ENCODE results near the gene MALSU1. TPM values are rescaled to one million over a fixed set of nuclear protein-coding genes. Genes with fewer than 3 reads are reported as not detected.

Gene MALSU1
- total RNA-seq, 1 donor: 38.4 TPM

DNA sequence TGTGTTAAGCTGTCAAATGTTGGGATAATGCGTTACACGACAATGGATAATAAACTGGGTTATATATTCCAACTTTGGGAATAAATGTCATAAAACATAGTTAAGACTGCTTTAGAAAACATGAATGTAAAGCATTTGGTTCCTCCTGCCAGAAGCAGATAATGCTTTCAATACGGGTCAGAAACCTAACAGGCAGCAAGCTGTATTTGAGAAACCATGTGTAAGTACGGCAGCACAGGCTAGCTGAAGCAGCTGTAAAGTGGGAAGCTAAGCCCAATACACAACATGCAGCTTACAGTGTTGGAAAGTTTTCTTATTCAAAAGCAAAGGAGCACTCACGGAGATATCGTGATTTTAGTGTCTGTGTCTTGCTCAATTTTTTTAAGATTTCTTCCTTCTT is 46.5 kb downstream of the MALSU1 start:
- Histone ChIP-seq H3K79me2 (ENCODE audit: insufficient read depth, low read length) (peaks cover 9% of the 10 kb centered on the region), H3K4me2 (ENCODE audit: insufficient read depth, low read length) (no peak overlapping the region), H3K27me3 (ENCODE audit: insufficient read depth, low read length) (no peaks in the 10 kb centered on the region), H4K20me1 (ENCODE audit: insufficient read depth, low read length) (no peaks in the 10 kb centered on the region), H3K9me3 (ENCODE audit: low read depth, low read length) (no peaks in the 10 kb centered on the region), H3K36me3 (ENCODE audit: insufficient read depth, low read length) (peaks cover 5% of the 10 kb centered on the region), H3K27ac (ENCODE audit: low read depth, low read length) (no peak overlapping the region), H3K4me3 (ENCODE audit: insufficient read depth, low read length) (no peak overlapping the region), H3K4me1 (ENCODE audit: insufficient read depth, low read length) (peaks cover 49% of the 10 kb centered on the region), H2AFZ (ENCODE audit: low read length) (no peak overlapping the region)
- TF ChIP-seq CTCF (IDR thresholded peaks at IDR 0.05; ENCODE audit: extremely low read depth, low read depth, low read length): no peak
- DNase-seq (ENCODE audit: insufficient read length, low spot score, missing footprints): no peak

DNA sequence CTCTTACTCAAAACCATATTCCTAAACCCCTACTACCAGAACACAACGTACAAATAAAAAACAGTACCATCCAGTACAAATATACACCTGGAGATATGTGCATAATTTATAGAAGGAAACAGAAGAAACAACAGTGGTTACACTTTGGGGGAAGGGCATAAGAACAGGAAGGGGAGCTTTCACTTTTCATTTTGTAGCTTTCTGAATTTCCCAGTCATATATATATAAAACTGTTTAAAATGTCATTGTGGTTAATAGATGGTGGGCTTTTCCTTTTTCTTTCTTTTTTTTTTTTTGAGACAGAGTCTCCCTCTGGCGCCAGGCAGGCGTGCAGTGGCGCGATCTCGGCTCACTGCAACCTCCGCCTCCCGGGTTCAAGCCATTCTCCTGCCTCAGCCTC is 47.2 kb downstream of the MALSU1 start:
- Histone ChIP-seq H3K9me3 (ENCODE audit: low read depth, low read length) (no peaks in the 10 kb centered on the region), H3K27ac (ENCODE audit: low read depth, low read length) (no peak overlapping the region), H4K20me1 (ENCODE audit: insufficient read depth, low read length) (no peaks in the 10 kb centered on the region), H3K27me3 (ENCODE audit: insufficient read depth, low read length) (no peaks in the 10 kb centered on the region), H3K4me1 (ENCODE audit: insufficient read depth, low read length) (peaks cover 50% of the 10 kb centered on the region), H3K4me3 (ENCODE audit: insufficient read depth, low read length) (no peak overlapping the region), H3K79me2 (ENCODE audit: insufficient read depth, low read length) (peaks cover 9% of the 10 kb centered on the region), H3K36me3 (ENCODE audit: insufficient read depth, low read length) (peaks cover 5% of the 10 kb centered on the region), H3K4me2 (ENCODE audit: insufficient read depth, low read length) (peak overlapping the region; percentile 19), H2AFZ (ENCODE audit: low read length) (no peak overlapping the region)
- no peak for DNase-seq (ENCODE audit: insufficient read length, low spot score, missing footprints)
- no peak for TF ChIP-seq CTCF (IDR thresholded peaks at IDR 0.05; ENCODE audit: extremely low read depth, low read depth, low read length)

GRCh38 chr7:23347033-23347681 is 48.0 kb downstream of the MALSU1 start:
- Histone ChIP-seq H2AFZ (ENCODE audit: low read length) (peak overlapping the region; percentile 24), H3K9me3 (ENCODE audit: low read depth, low read length) (no peaks in the 10 kb centered on the region), H3K27me3 (ENCODE audit: insufficient read depth, low read length) (no peaks in the 10 kb centered on the region), H3K4me3 (ENCODE audit: insufficient read depth, low read length) (peak overlapping the region; percentile 53), H3K4me2 (ENCODE audit: insufficient read depth, low read length) (peak overlapping the region; percentile 82), H3K79me2 (ENCODE audit: insufficient read depth, low read length) (peaks cover 9% of the 10 kb centered on the region), H3K36me3 (ENCODE audit: insufficient read depth, low read length) (peaks cover 5% of the 10 kb centered on the region), H3K4me1 (ENCODE audit: insufficient read depth, low read length) (peaks cover 52% of the 10 kb centered on the region), H3K27ac (ENCODE audit: low read depth, low read length) (peak overlapping the region; percentile 70), H4K20me1 (ENCODE audit: insufficient read depth, low read length) (no peaks in the 10 kb centered on the region)
- TF ChIP-seq CTCF (IDR thresholded peaks at IDR 0.05; ENCODE audit: extremely low read depth, low read depth, low read length): no peak
- DNase-seq (ENCODE audit: insufficient read length, low spot score, missing footprints): no peak

- TF ChIP-seq CTCF (IDR thresholded peaks at IDR 0.05; ENCODE audit: extremely low read depth, low read depth, low read length): no peak
- no peaks in the 10 kb centered on the region for H3K27me3 ChIP-seq (ENCODE audit: insufficient read depth, low read length)
- peaks cover 5% of the 10 kb centered on the region for H3K36me3 ChIP-seq (ENCODE audit: insufficient read depth, low read length)
- peak overlapping the region; percentile 53 for H3K4me3 ChIP-seq (ENCODE audit: insufficient read depth, low read length)
- H3K27ac ChIP-seq (ENCODE audit: low read depth, low read length): peak overlapping the region; percentile 70
- no peaks in the 10 kb centered on the region for H4K20me1 ChIP-seq (ENCODE audit: insufficient read depth, low read length)
- peak overlapping the region; percentile 24 for H2AFZ ChIP-seq (ENCODE audit: low read length)
- peak; percentile 56 for DNase-seq (ENCODE audit: insufficient read length, low spot score, missing footprints)
- H3K79me2 ChIP-seq (ENCODE audit: insufficient read depth, low read length): peaks cover 9% of the 10 kb centered on the region
- peaks cover 52% of the 10 kb centered on the region for H3K4me1 ChIP-seq (ENCODE audit: insufficient read depth, low read length)
- peak overlapping the region; percentile 82 for H3K4me2 ChIP-seq (ENCODE audit: insufficient read depth, low read length)
- H3K9me3 ChIP-seq (ENCODE audit: low read depth, low read length): no peaks in the 10 kb centered on the region
Measured at GRCh38 chr7:23347682-23348180, 48.6 kb downstream of the MALSU1 start.
